Heart right ventricle (tissue), 16 donors: Measurements from ENCODE around the gene CLEC7A. TPM values are rescaled to one million over a fixed set of nuclear protein-coding genes. Genes with fewer than 3 reads are reported as not detected.

ENCODE experiments used
- ATAC-seq, 8 donors: fragments of 200-7000 bp; cut with Tn5 transposase; one replicate each; pipeline ENCODE4 v1.9.1; 2020; ENCODE audit warnings: mild to moderate bottlenecking in 8 of 8, moderate library complexity in 8 of 8, moderate number of reproducible peaks in 1 of 8
- DNase-seq, 2 donors: peaks; one replicate each; pipeline ENCODE4 v3.0.0-alpha.2; 2020
- H3K27ac ChIP-seq, 10 donors: fragments of 200-600 bp; sonication (generic) in 2 of 10; one replicate each; pipeline versions ENCODE4 v1.5.0 to v1.8.0; 2020 to 2022; ENCODE audit warnings: mild to moderate bottlenecking in 3 of 10
- H3K27me3 ChIP-seq, 7 donors: fragments of 200-600 bp; one replicate each; pipeline ENCODE4 v1.8.0; 2021 to 2022; ENCODE audit warnings: mild to moderate bottlenecking in 2 of 7
- H3K36me3 ChIP-seq, 9 donors: fragments of 200-600 bp; sonication (generic) in 1 of 9; one replicate each; pipeline versions ENCODE4 v1.5.0 to v1.8.0; 2020 to 2022; ENCODE audit warnings: mild to moderate bottlenecking in 2 of 9
- H3K4me1 ChIP-seq, 9 donors: fragments of 200-600 bp; sonication (generic) in 1 of 9; one replicate each; pipeline versions ENCODE4 v1.5.0 to v1.8.0; 2020 to 2022; ENCODE audit warnings: mild to moderate bottlenecking in 4 of 9
- H3K4me3 ChIP-seq, 10 donors: fragments of 200-600 bp; sonication (generic) in 2 of 10; one replicate each; pipeline versions ENCODE4 v1.5.0 to v1.8.0; 2020 to 2022; ENCODE audit warnings: mild to moderate bottlenecking in 7 of 10, moderate library complexity in 2 of 10
- H3K9me3 ChIP-seq, 11 donors: fragments of 200-600 bp in 10 of 11; sonication (generic) in 2 of 11; one replicate each; pipeline versions ENCODE4 v1.5.0 to v1.8.0; 2013 to 2022; ENCODE audit warnings: mild to moderate bottlenecking in 2 of 11, control low read depth in 1 of 11, moderate library complexity in 1 of 11
- CTCF ChIP-seq, 9 donors: fragments of 200-600 bp; sonication (generic) in 2 of 9; IDR thresholded peaks; one replicate each; pipeline versions ENCODE4 v1.5.0 to v1.8.0; 2021 to 2022; ENCODE audit warnings: antibody characterized with exemption in 9 of 9, mild to moderate bottlenecking in 5 of 9, moderate library complexity in 1 of 9
- WGBS, 2 donors: extraction: QIAGEN DNeasy Blood & Tissue Kit; methylation state at CpG; one replicate each; pipeline ENCODE4 v1.1.7; 2013; ENCODE audit warnings: inconsistent platforms in 1 of 2; 5-methylcytosine and 5-hydroxymethylcytosine counted together
- intact Hi-C, 10 donors: fragments of 100-400 bp; cut with DNase I; formaldehyde crosslinking; loops; one replicate each; pipeline versions ENCODE4 v1.11.1 to v1.14.2; 2022
- polyA plus RNA-seq, 2 donors: library from polyadenylated mRNA; stranded (reverse); fragments of 200-250 nt; gene quantifications; one replicate each; pipeline ENCODE4 v1.2.3, GENCODE V29; 2013
- total RNA-seq, 10 donors: library from RNA; stranded (reverse); fragmentation: NEBNext Ultra II Directional in 3 of 10; extraction: Animal tissue kit (Norgen Biotek cat#: 25700) in 3 of 10; gene quantifications; one replicate each; pipeline versions ENCODE4 v1.2.1 to v1.2.4, GENCODE V29; 2021 to 2023
- donor health status: Arrhythmogenic right ventricular cardiomyopathy.
- donor health status: ischemic (EF 13 %, LVEDD 7.1; RV severe dilation, severe dysfunction).
- donor health status: healthy with polysubstance abuse.
- donor health status: DM: no; HTN: yes; CAD: no.
- donor health status: DM: no; HTN: no; CAD: no.
- donor health status: ischemic (EF 25% LVEDD 6.9; RV normal size, moderate dysfunction).
- donor health status: ischemic (EF 25% LVEDD 5.7; RV mildly dilated, moderate dysfunction).
- donor health status: healthy.
- donor health status: DM: yes; HTN: yes; CAD: no.
- donor health status: Ischemic cardiomyopathy.
- donor health status: ischemic (EF 35%, LVEDD 5.7; RV mildly dilated, moderate dysfunction).
- donor health status: nonischemic (EF 11% LVEDD 7.7; RV severe dilation, severe dysfunction).
- donor health status: DM: yes; HTN: yes; CAD: no.
- donor health status: PGD.
- donor health status: ischemic (EF 29% LVEDD 5.4; RV normal size, mild dysfunction).
- donor health status: nonischemic (EF 23%, LVEDD 6.1; RV moderate dilation, normal function).

Gene CLEC7A
- total and polyA plus RNA-seq, 12 donors: 0.94 to 15.2 (median 1.8) TPM

- WGBS, 2 donors: 41 to 61% methylated on average over 2 of the region's 2 CpGs
- H3K4me1 ChIP-seq: peaks cover 0 to 30% (median 0%) of the 10 kb centered on the region in 9 donors
- H3K27me3 ChIP-seq: no peaks in the 10 kb centered on the region
- H3K9me3 ChIP-seq: no peaks in the 10 kb centered on the region
- DNase-seq (no peak), ATAC-seq (peak in 7 of 8 donors; percentile 14 to 61 (median 36))
- H3K27ac ChIP-seq: peak overlapping the region in 2 of 10 donors; percentile 8 to 93
- peaks cover 0 to 5% (median 0%) of the 10 kb centered on the region in 9 donors for H3K36me3 ChIP-seq
- intact Hi-C loops: loop anchor here in 1 of 10 donors (10.0 kb wide), 1 partner anchor 386 kb away; no protein-coding TSS in a partner anchor
- no peak for TF ChIP-seq CTCF (IDR thresholded peaks at IDR 0.05)
- no peak overlapping the region for H3K4me3 ChIP-seq
Observed at GRCh38 chr12:10131111-10131690, 1.2 kb upstream of the CLEC7A start.

GRCh38 chr12:10128687-10129086 is 1.3 kb downstream of the CLEC7A start:
- peak in 7 of 8 donors; percentile 65 to 80 (median 70) for ATAC-seq
- intact Hi-C loops: no loop called here
- Histone ChIP-seq H3K27ac (peak overlapping the region in 4 of 10 donors; percentile 48 to 93 (median 68)), H3K4me3 (peak overlapping the region in 2 of 10 donors; percentile 23 to 54), H3K9me3 (no peaks in the 10 kb centered on the region), H3K36me3 (peaks cover 0 to 5% (median 0%) of the 10 kb centered on the region in 9 donors), H3K27me3 (no peaks in the 10 kb centered on the region), H3K4me1 (peaks cover 0 to 30% (median 0%) of the 10 kb centered on the region in 9 donors)
- TF ChIP-seq CTCF (IDR thresholded peaks at IDR 0.05): no peak
- 76 to 77% methylated on average over 5 of the region's 5 CpGs for WGBS, 2 donors
- DNase-seq: no peak

- WGBS, 2 donors: 48 to 78% methylated on average over 1 of the region's 1 CpG
- intact Hi-C loops: no loop called here
Observed at GRCh38 chr12:10126413-10126812, 3.6 kb downstream of the CLEC7A start.

GRCh38 chr12:10122689-10123088 is 7.3 kb downstream of the CLEC7A start:
- H3K27me3 ChIP-seq: no peaks in the 10 kb centered on the region
- H3K27ac ChIP-seq: peak overlapping the region in 1 of 10 donors; percentile 72
- no peak for TF ChIP-seq CTCF (IDR thresholded peaks at IDR 0.05)
- WGBS, 2 donors: 70 to 78% methylated on average over 4 of the region's 4 CpGs
- no peaks in the 10 kb centered on the region for H3K9me3 ChIP-seq
- H3K4me3 ChIP-seq: no peak overlapping the region
- peaks cover 0 to 14% (median 0%) of the 10 kb centered on the region in 9 donors for H3K36me3 ChIP-seq
- intact Hi-C loops: no loop called here
- ATAC-seq: no peak
- DNase-seq: no peak
- peaks cover 0 to 10% (median 0%) of the 10 kb centered on the region in 9 donors for H3K4me1 ChIP-seq

More at GRCh38 chr12:10126413-10126812, 3.6 kb downstream of the CLEC7A start:
- Histone ChIP-seq H3K4me3 (no peak overlapping the region), H3K9me3 (no peaks in the 10 kb centered on the region), H3K27me3 (no peaks in the 10 kb centered on the region), H3K4me1 (peaks cover 0 to 16% (median 0%) of the 10 kb centered on the region in 9 donors), H3K27ac (peak overlapping the region in 1 of 10 donors; percentile 93), H3K36me3 (peaks cover 0 to 5% (median 0%) of the 10 kb centered on the region in 9 donors)
- no peak for ATAC-seq
- DNase-seq: no peak
- no peak for TF ChIP-seq CTCF (IDR thresholded peaks at IDR 0.05)
